ENCODE measurements around the gene CAND2.

- TF ChIP-seq PKNOX1 (IDR thresholded peaks at IDR 0.05): no peak
- TF ChIP-seq TARDBP (IDR thresholded peaks at IDR 0.05): no peak
- TF ChIP-seq FOXA1 (IDR thresholded peaks at IDR 0.05): no peak
- TF ChIP-seq SP1 (IDR thresholded peaks at IDR 0.05): no peak
- no peak for TF ChIP-seq SUZ12 (IDR thresholded peaks at IDR 0.05)
- TF ChIP-seq ARNT (IDR thresholded peaks at IDR 0.05): no peak
- no peak for TF ChIP-seq CTBP1 (IDR thresholded peaks at IDR 0.05; ENCODE audit: borderline replicate concordance)
- TF ChIP-seq ELF4 (IDR thresholded peaks at IDR 0.05): no peak
- no peak for TF ChIP-seq NFRKB (IDR thresholded peaks at IDR 0.05)
- no peak for TF ChIP-seq HDGF (IDR thresholded peaks at IDR 0.05; ENCODE audit: borderline replicate concordance)
- no peak for TF ChIP-seq BHLHE40 (IDR thresholded peaks at IDR 0.05; ENCODE audit: borderline replicate concordance)
- no peak for TF ChIP-seq L3MBTL2 (conservative IDR thresholded peaks at IDR 0.05)
- TF ChIP-seq ZNF384 (IDR thresholded peaks at IDR 0.05): no peak
These were observed 14.5 kb downstream of the CAND2 start for GRCh38 chr3:12810961-12811360.

All from HEK293T (cell line).